ENCODE data around the gene DLX5.

The DLX5 gene

GRCh38 chr7:97018126-97018601 lies 6.5 kb downstream of the DLX5 start:
- DNase-seq = no peak

DNA sequence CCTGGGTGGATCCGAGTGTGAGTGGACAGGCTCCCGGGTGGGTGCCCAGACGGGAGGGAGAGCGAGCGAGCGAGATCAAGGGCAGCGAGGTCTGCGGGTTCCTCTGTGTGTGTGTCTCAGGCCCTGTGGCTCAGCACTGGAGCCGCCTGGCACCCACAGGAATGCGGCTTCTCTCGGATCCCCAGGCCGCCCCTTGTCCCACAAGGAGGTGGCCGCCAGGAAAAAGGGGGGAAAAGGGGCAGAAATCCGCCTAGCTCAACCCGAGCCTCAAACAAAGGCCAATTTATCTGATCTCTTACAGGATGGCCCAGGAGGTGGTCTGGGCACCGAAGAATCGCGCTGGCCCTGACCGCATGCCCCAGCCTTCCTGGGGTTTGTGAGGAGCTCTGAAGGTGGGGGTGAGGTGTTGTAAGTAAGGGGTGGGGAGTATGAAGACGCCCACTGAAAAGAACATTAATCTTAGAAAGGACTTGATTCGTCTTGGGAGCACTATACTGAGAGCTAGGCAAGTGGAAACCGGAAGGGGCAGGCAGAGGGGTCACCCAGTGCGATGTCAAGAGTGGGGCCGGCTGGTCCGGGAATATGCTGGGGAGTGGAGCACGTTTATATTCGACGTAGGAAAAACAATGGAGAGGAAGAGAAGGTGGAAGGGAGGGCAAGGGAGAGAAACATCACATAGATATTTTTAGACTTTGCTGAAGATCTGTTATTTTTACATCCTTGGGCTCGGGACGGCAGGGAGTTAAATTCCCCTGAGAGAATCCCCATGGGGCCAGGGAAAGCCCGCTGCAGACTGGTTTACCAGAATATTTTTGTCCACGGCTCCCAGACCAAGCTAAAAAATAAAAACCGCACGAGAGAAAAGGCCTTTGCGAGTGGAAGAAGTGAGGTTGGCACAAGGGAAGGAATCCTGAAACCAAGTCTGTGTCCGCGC lies 7.2 kb downstream of the DLX5 start:
- no peak for DNase-seq

- DNase-seq = no peak
These were observed 8.0 kb downstream of the DLX5 start for GRCh38 chr7:97016381-97017191.

DNA sequence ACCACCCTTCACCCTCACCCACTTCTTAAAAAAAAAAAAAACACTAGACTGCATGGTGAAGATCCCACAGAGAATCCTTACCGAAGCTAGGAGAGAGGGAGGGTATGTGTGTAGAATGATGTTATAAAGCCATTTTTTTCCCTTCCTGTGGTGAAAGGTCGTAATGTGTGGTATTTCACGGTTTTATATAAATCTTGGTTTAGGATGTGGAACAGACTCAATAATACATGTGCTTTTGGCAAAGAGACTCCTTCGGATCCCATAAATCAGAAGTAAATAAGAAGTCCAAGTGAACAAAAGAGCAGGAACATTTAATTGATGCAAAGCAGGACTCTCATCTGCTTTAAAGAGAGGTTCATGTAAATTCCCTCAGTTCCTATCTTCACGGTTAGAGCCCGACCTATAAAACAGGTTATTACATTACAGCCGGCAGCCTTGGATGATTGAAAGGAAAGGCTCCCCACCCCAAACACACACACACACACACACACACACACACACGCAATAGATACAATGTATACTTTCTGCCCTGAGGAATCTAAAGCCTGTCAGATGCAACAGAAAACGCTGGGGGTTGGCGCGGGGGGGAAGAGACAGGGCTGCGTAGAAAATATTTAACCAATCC lies 8.8 kb downstream of the DLX5 start:
- no peak for DNase-seq

DNA sequence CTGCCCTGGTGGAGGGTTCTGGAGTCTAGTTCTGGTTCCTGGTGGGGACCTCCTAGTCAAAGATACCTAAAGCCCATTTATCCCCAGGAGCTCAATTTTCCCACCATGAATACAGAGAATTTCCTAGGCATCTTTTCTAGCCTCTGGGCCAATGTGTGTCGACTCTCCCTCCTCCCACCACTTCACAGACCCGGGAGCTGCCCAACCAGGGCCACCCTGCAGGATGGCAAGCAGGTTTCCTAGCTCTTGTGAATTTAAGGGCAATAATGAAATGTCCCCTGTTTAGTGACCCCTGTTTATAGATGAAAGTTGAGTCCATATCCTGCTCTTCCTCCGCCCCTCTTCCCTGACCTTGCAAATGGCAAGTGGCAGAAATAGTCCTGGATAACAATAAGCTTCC lies 9.4 kb downstream of the DLX5 start:
- no peak for DNase-seq

GRCh38 chr7:97014145-97014750 lies 10.4 kb downstream of the DLX5 start:
- DNase-seq = no peak

GRCh38 chr7:97013845-97014134 lies 10.8 kb downstream of the DLX5 start:
- no peak for DNase-seq

GRCh38 chr7:97013134-97013844 lies 11.3 kb downstream of the DLX5 start:
- no peak for DNase-seq

GRCh38 chr7:97012365-97013133 lies 12.1 kb downstream of the DLX5 start:
- DNase-seq = no peak

- DNase-seq = no peak
These were observed 12.9 kb downstream of the DLX5 start for GRCh38 chr7:97011536-97012364.

- DNase-seq = no peak
These were observed 13.5 kb downstream of the DLX5 start for GRCh38 chr7:97011104-97011503.

DNA sequence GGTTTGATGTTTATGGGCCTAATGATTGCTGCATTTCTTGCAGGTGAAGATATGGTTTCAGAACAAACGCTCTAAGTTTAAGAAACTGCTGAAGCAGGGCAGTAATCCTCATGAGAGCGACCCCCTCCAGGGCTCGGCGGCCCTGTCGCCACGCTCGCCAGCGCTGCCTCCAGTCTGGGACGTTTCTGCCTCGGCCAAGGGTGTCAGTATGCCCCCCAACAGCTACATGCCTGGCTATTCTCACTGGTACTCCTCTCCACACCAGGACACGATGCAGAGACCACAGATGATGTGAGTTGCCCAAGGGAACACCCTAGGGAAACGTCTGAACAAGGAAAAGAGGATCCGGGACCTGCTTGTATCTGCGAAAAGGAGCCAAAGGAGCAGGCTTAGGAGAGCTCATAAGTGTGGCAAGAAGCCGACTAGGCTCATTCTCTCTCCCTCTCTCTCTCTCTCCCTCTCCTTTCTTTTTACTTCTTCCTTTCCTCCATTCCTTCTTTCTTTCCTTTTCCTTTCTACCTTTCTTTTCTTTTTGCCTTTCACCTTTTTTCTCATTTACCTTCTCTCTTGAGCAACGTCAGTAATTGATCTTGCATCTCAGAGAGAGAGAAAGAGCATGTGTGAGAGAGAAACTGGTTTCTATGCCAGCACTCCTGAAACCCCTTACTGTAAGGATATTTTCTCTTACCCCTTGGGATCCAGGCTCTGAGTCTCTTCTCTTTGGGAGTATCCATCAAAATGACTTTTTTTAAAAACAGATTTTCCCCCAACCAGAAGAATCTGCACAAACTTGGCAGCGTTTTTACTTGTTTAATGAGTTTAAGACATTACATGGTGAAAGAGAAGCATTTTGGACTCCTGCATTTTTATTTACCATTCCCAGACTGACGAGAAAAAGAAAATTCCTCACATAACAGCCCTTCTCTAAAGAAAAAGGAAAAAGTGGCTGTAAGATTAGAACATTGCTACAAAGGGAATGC lies 14.6 kb downstream of the DLX5 start:
- DNase-seq = no peak

GRCh38 chr7:97008275-97008917 lies 16.2 kb downstream of the DLX5 start:
- DNase-seq = no peak

GRCh38 chr7:97007583-97007861 lies 17.1 kb downstream of the DLX5 start:
- DNase-seq = no peak

DNA sequence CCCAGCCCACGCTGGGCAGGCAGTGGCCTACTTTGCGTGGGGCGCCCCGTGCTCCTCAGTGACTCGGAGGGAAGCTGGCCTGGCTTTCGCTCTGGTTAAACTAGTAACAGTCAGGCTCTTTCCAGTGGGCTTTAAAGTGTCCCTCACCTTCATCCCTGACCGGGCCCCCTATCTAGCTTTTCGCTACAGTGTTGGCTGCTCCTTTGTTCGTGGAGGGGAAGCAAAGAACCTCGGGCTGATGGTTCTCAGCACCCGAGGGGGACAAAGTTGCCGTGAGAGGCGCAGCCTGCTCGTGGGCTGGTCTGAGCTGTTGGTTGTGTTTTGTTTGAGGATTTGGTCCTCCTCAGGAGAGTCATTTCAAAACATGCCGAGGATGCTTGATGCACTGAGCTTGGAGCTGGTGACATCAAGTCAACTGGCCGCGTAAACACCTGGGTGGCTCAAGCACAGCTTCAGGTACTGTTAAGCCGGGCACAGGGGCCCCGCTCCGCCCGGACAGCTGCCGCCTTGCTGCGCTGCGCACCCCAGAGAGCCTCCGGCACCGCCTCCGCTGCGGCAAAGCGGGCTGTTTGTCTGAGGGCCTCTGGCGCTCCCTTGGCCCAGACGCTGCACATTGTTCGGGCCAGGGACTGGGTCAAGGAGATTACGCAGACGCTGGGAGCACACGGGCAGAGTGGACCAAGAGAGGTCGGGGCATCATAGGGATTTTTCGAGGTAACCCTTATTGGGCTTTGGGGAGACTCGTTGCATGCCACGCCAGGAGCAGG lies 17.6 kb downstream of the DLX5 start:
- no peak for DNase-seq

- DNase-seq = no peak
These were observed 18.4 kb downstream of the DLX5 start for GRCh38 chr7:97006055-97006815.

All from GOT3 (cell line).